ENCODE measurements around the gene MTUS2. TPM values are rescaled to one million over a fixed set of nuclear protein-coding genes. Genes with fewer than 3 reads are reported as not detected.
A peak's percentile ranks its signal among the peaks of the same experiment; 100 is the strongest.

MTUS2 gene
- total RNA-seq, 1 donor from 2014 or later = 4.1 TPM

GRCh38 chr13:29496241-29496712 lies 676.1 kb downstream of the MTUS2 start:
- peaks cover 3% of the 10 kb centered on the region for H3K36me3 Mint-ChIP-seq
- H3K4me3 Mint-ChIP-seq = no peak overlapping the region
- TF ChIP-seq, protein P1, sequence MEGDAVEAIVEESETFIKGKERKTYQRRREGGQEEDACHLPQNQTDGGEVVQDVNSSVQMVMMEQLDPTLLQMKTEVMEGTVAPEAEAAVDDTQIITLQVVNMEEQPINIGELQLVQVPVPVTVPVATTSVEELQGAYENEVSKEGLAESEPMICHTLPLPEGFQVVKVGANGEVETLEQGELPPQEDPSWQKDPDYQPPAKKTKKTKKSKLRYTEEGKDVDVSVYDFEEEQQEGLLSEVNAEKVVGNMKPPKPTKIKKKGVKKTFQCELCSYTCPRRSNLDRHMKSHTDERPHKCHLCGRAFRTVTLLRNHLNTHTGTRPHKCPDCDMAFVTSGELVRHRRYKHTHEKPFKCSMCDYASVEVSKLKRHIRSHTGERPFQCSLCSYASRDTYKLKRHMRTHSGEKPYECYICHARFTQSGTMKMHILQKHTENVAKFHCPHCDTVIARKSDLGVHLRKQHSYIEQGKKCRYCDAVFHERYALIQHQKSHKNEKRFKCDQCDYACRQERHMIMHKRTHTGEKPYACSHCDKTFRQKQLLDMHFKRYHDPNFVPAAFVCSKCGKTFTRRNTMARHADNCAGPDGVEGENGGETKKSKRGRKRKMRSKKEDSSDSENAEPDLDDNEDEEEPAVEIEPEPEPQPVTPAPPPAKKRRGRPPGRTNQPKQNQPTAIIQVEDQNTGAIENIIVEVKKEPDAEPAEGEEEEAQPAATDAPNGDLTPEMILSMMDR (conservative IDR thresholded peaks at IDR 0.05) = no peak
- peak overlapping the region; percentile 7 for H3K27ac Mint-ChIP-seq
- no peak for DNase-seq (ENCODE audit: extremely low spot score, unreplicated experiment)
- peaks cover 13% of the 10 kb centered on the region for H3K27me3 Mint-ChIP-seq
- H3K4me1 Mint-ChIP-seq (ENCODE audit: unreplicated experiment) = peaks cover 16% of the 10 kb centered on the region
- no peaks in the 10 kb centered on the region for H3K9me3 Mint-ChIP-seq

- no peak for DNase-seq (ENCODE audit: extremely low spot score, unreplicated experiment)
Measured at GRCh38 chr13:29497137-29497654, 677.1 kb downstream of the MTUS2 start.

GRCh38 chr13:29498426-29499040 lies 678.4 kb downstream of the MTUS2 start:
- Mint-ChIP-seq H3K9me3 (no peaks in the 10 kb centered on the region), H3K36me3 (peaks cover 8% of the 10 kb centered on the region), H3K27ac (no peak overlapping the region), H3K27me3 (peaks cover 22% of the 10 kb centered on the region), H3K4me3 (no peak overlapping the region), H3K4me1 (ENCODE audit: unreplicated experiment) (peaks cover 16% of the 10 kb centered on the region)
- no peak for DNase-seq (ENCODE audit: extremely low spot score, unreplicated experiment)
- TF ChIP-seq, protein P1 (conservative IDR thresholded peaks at IDR 0.05) = no peak

More at GRCh38 chr13:29497137-29497654, 677.1 kb downstream of the MTUS2 start:
- TF ChIP-seq, protein P1 (conservative IDR thresholded peaks at IDR 0.05) = no peak
- Mint-ChIP-seq H3K27ac (peak overlapping the region; percentile 7), H3K27me3 (peaks cover 13% of the 10 kb centered on the region), H3K9me3 (no peaks in the 10 kb centered on the region), H3K4me3 (no peak overlapping the region), H3K36me3 (peaks cover 8% of the 10 kb centered on the region), H3K4me1 (ENCODE audit: unreplicated experiment) (peaks cover 16% of the 10 kb centered on the region)

DNA sequence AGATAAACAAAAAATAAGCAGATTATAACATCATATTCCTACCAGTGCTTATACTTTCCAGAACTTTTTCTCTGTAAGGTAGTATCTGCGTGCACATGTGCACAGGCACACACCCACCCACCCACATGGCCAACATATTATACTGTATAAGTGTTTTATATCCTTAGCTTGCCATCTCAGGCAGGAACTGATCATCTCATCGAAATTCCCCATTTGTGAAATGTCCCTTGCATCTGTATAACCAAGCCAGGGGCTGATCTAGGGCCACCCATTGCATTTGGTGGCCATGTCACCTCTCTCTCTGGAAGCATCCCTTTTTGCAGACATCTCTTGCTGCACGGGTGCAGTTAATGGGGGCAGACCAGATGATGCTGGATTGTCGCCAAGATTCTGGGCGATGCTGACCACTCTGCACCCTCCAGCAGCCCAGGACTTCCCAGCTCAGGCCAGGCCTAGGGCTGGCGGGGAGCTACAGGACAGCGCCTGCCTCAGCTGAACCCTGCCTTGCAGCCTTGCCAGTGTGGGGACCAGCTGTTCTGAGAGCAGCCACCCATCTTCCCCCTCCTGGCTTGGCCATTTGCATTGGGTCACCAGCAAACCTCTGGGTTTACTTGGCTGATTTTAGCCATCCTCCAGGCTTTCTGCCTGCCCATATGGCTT lies 679.5 kb downstream of the MTUS2 start:
- Mint-ChIP-seq H3K4me1 (ENCODE audit: unreplicated experiment) (peaks cover 16% of the 10 kb centered on the region), H3K9me3 (no peaks in the 10 kb centered on the region), H3K36me3 (peaks cover 5% of the 10 kb centered on the region), H3K4me3 (no peak overlapping the region), H3K27ac (no peak overlapping the region), H3K27me3 (peaks cover 22% of the 10 kb centered on the region)
- DNase-seq (ENCODE audit: extremely low spot score, unreplicated experiment) = no peak
- TF ChIP-seq, protein P1 (conservative IDR thresholded peaks at IDR 0.05) = no peak

GRCh38 chr13:29500386-29500785 lies 680.2 kb downstream of the MTUS2 start:
- H3K9me3 Mint-ChIP-seq = no peaks in the 10 kb centered on the region
- H3K4me1 Mint-ChIP-seq (ENCODE audit: unreplicated experiment) = peaks cover 16% of the 10 kb centered on the region
- peaks cover 5% of the 10 kb centered on the region for H3K36me3 Mint-ChIP-seq
- TF ChIP-seq, protein P1 (conservative IDR thresholded peaks at IDR 0.05) = no peak
- H3K27me3 Mint-ChIP-seq = peaks cover 22% of the 10 kb centered on the region
- H3K4me3 Mint-ChIP-seq = no peak overlapping the region
- H3K27ac Mint-ChIP-seq = no peak overlapping the region
- no peak for DNase-seq (ENCODE audit: extremely low spot score, unreplicated experiment)
